PC-9 (cell line): ENCODE data around the gene SPAG9. TPM values are rescaled to one million over a fixed set of nuclear protein-coding genes. Genes with fewer than 3 reads are reported as not detected.

ENCODE experiments used
- BruUV-seq: library from RNA; stranded (reverse); fragments of 400-500 nt; replicated peaks from 2 replicates; lab custom pipeline; 2021; lab: Mats Ljungman, UMichigan
- CTCF ChIA-PET: fragments of 300-600 bp; sonication (Branson Sonifier 250); formaldehyde crosslinking; loops from one replicate; lab custom pipeline; 2022; ENCODE audit warnings: antibody characterized with exemption; lab: Charles Lee
- POLR2A ChIA-PET: fragments of 300-600 bp; sonication (Branson Sonifier 250); formaldehyde crosslinking; loops from one replicate; lab custom pipeline; 2022; ENCODE audit warnings: antibody characterized with exemption; ENCODE audit not compliant: unreplicated experiment; lab: Charles Lee
- DNase-seq, 2 experiments: peaks; one replicate each; pipeline versions ENCODE4 v3.0.0 to v3.0.0-alpha.2; 2015 to 2022; ENCODE audit warnings: mixed read lengths in 1 of 2
- H2AFZ ChIP-seq: fragments of 200-600 bp; sonication (generic); 2 replicates; pipeline ENCODE4 v1.8.1; 2017; ENCODE audit warnings: antibody characterized with exemption
- H3F3A ChIP-seq: fragments of 200-600 bp; sonication (generic); 2 replicates; pipeline ENCODE4 v1.8.1; 2017; ENCODE audit warnings: antibody characterized with exemption, mild to moderate bottlenecking, low read depth; ENCODE audit not compliant: insufficient read depth
- H3K27ac ChIP-seq: fragments of 200-600 bp; sonication (generic); 2 replicates; pipeline ENCODE4 v1.6.1; 2016; ENCODE audit warnings: mixed run types
- H3K27me3 ChIP-seq: fragments of 200-600 bp; sonication (generic); 2 replicates; pipeline ENCODE4 v1.6.1; 2016; ENCODE audit warnings: low read depth, mixed run types; ENCODE audit not compliant: insufficient read depth
- H3K36me3 ChIP-seq: fragments of 200-600 bp; sonication (generic); 2 replicates; pipeline ENCODE4 v1.6.1; 2016; ENCODE audit warnings: low read depth, mixed run types
- H3K4me1 ChIP-seq: fragments of 200-600 bp; sonication (generic); replicated peaks from 2 replicates; pipeline ENCODE4 v1.6.1; 2016; ENCODE audit warnings: mixed run types; ENCODE audit not compliant: insufficient read depth
- H3K4me2 ChIP-seq: fragments of 200-600 bp; sonication (generic); 2 replicates; pipeline ENCODE4 v1.6.1; 2017; ENCODE audit warnings: mixed run types
- H3K4me3 ChIP-seq: fragments of 200-600 bp; sonication (generic); 2 replicates; pipeline ENCODE4 v1.6.1; 2016; ENCODE audit warnings: mixed run types
- H3K79me2 ChIP-seq: fragments of 200-600 bp; sonication (generic); 2 replicates; pipeline ENCODE4 v1.6.1; 2017; ENCODE audit warnings: low read depth, mixed run types
- H3K9me2 ChIP-seq: fragments of 200-600 bp; sonication (generic); 2 replicates; pipeline ENCODE4 v1.8.1; 2017; ENCODE audit warnings: mild to moderate bottlenecking; ENCODE audit not compliant: insufficient read depth
- H3K9me3 ChIP-seq: fragments of 200-600 bp; sonication (generic); 2 replicates; pipeline ENCODE4 v1.8.1; 2016; ENCODE audit warnings: low read depth; ENCODE audit not compliant: insufficient read depth
- H4K20me1 ChIP-seq: fragments of 200-600 bp; sonication (generic); 2 replicates; pipeline ENCODE4 v1.8.1; 2017; ENCODE audit not compliant: insufficient read depth
- EZH2 ChIP-seq: fragments of 200-600 bp; sonication (generic); IDR thresholded peaks from 2 replicates; pipeline ENCODE4 v1.8.0; 2017; ENCODE audit warnings: antibody characterized with exemption, low read depth
- intact Hi-C: fragments of 100-400 bp; cut with micrococcal nuclease; formaldehyde crosslinking; loops from one replicate; pipeline ENCODE4 v1.10.0; 2022; ENCODE audit not compliant: unreplicated experiment
- total RNA-seq: library from RNA; stranded (reverse); gene quantifications from 2 replicates; pipeline ENCODE4 v1.2.3, GENCODE V29; 2021
- TF ChIP-seq, protein P1 (sequence below): fragments of 200-600 bp; sonication (generic); conservative IDR thresholded peaks from 2 replicates; pipeline ENCODE4 v1.6.1; 2017; ENCODE audit warnings: mixed run types, antibody characterized with exemption, mild to moderate bottlenecking, moderate library complexity

SPAG9 gene
- total RNA-seq, 1 experiment from 2014 or later = 51.8 TPM

- H3K4me2 ChIP-seq = no peak overlapping the region
- no peaks in the 10 kb centered on the region for H3K9me2 ChIP-seq
- no peaks in the 10 kb centered on the region for H3K4me1 ChIP-seq
- no peak overlapping the region for H2AFZ ChIP-seq
- H3K4me3 ChIP-seq = no peak overlapping the region
- no peak overlapping the region for H3K27ac ChIP-seq
- no peak for DNase-seq
- ChIA-PET POLR2A (no interaction called here), CTCF (no interaction called here)
- no peak for TF ChIP-seq EZH2
- TF ChIP-seq, protein P1, sequence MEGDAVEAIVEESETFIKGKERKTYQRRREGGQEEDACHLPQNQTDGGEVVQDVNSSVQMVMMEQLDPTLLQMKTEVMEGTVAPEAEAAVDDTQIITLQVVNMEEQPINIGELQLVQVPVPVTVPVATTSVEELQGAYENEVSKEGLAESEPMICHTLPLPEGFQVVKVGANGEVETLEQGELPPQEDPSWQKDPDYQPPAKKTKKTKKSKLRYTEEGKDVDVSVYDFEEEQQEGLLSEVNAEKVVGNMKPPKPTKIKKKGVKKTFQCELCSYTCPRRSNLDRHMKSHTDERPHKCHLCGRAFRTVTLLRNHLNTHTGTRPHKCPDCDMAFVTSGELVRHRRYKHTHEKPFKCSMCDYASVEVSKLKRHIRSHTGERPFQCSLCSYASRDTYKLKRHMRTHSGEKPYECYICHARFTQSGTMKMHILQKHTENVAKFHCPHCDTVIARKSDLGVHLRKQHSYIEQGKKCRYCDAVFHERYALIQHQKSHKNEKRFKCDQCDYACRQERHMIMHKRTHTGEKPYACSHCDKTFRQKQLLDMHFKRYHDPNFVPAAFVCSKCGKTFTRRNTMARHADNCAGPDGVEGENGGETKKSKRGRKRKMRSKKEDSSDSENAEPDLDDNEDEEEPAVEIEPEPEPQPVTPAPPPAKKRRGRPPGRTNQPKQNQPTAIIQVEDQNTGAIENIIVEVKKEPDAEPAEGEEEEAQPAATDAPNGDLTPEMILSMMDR = no peak
- no peaks in the 10 kb centered on the region for H4K20me1 ChIP-seq
- H3K36me3 ChIP-seq = 0 out of 2 replicates have a peak, but pooled peaks cover 14% of the 10 kb centered on the region
- intact Hi-C loops = no loop called here
- BruUV-seq = no TSS peak
- no peaks in the 10 kb centered on the region for H3K79me2 ChIP-seq
- H3F3A ChIP-seq = peaks cover 13% of the 10 kb centered on the region
- no peaks in the 10 kb centered on the region for H3K27me3 ChIP-seq
- no peaks in the 10 kb centered on the region for H3K9me3 ChIP-seq
These were observed 102.1 kb downstream of the SPAG9 start for GRCh38 chr17:51018541-51018940.

DNA sequence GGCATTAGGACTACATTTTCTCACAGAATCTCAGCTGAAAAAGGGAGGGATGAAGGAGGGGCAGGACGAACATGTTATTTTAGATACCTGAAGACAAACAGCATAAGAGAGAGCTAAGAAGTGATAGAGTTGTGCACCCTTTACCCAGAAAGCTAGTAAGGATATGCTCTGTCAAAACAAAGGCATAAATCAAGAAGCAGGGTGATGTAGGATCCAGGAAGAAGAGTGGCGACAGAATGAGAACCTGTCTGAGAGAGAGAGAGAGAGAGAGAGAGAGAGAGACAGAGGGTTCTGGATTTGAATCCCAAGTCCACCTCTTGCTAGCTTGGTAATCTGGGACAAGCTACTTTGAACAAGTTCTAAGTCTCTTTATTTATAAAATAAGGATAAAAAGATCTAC is 103.4 kb downstream of the SPAG9 start:
- DNase-seq = no peak
- Histone ChIP-seq H2AFZ (no peak overlapping the region), H3K4me1 (no peaks in the 10 kb centered on the region), H4K20me1 (no peaks in the 10 kb centered on the region), H3K4me3 (no peak overlapping the region), H3K79me2 (no peaks in the 10 kb centered on the region), H3F3A (peaks cover 11% of the 10 kb centered on the region), H3K27ac (no peak overlapping the region), H3K36me3 (0 out of 2 replicates have a peak, but pooled peaks cover 14% of the 10 kb centered on the region), H3K9me2 (no peaks in the 10 kb centered on the region), H3K4me2 (no peak overlapping the region), H3K27me3 (no peaks in the 10 kb centered on the region), H3K9me3 (no peaks in the 10 kb centered on the region)
- TF ChIP-seq, protein P1 = no peak
- no peak for TF ChIP-seq EZH2
- ChIA-PET CTCF (interaction anchor here (0.5 kb wide), 1 partner anchor 655 kb away, joined by 4 read pairs; no protein-coding TSS in a partner anchor), POLR2A (no interaction called here)
- no TSS peak for BruUV-seq
- intact Hi-C loops = no loop called here

DNA sequence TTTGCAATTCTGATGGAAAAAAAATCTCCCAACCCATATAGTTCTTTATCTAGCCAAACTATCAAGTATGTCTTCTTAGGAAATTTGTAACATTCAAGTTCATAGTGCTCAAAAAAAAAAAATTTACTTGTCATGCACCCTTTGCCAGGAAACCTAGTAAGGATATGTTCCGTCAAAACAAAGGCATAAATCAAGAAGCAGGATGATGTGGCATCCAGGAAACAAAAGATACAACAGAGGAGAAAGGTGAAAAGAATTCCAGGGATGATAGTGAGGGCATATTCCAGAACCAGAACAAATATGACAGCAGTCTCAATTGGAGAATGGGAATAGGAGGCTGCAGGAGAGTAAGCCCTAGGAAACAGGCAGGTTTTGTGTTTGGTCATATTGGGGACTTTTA is 104.6 kb downstream of the SPAG9 start:
- no peak for DNase-seq
- CTCF ChIA-PET = no interaction called here
- intact Hi-C loops = no loop called here
- no peaks in the 10 kb centered on the region for H3K4me1 ChIP-seq
- no peaks in the 10 kb centered on the region for H3K9me3 ChIP-seq
- H4K20me1 ChIP-seq = no peaks in the 10 kb centered on the region
- H3K27ac ChIP-seq = no peak overlapping the region
- no peaks in the 10 kb centered on the region for H3K9me2 ChIP-seq
- POLR2A ChIA-PET = no interaction called here
- no peak overlapping the region for H3K4me2 ChIP-seq
- H3F3A ChIP-seq = peaks cover 11% of the 10 kb centered on the region
- TF ChIP-seq, protein P1 = no peak
- no peak for TF ChIP-seq EZH2
- no peak overlapping the region for H2AFZ ChIP-seq
- 0 out of 2 replicates have a peak, but pooled peaks cover 14% of the 10 kb centered on the region for H3K36me3 ChIP-seq
- H3K27me3 ChIP-seq = no peaks in the 10 kb centered on the region
- H3K4me3 ChIP-seq = no peak overlapping the region
- no peaks in the 10 kb centered on the region for H3K79me2 ChIP-seq
- BruUV-seq = no TSS peak
